ENCODE results near the gene BRD8.
A peak's percentile ranks its signal among the peaks of the same experiment; 100 is the strongest.
"Not testable (repeated sequence)": the region's sequence is repeated elsewhere in the genome, so short reads cannot be mapped to it uniquely, and the experiment has no call there.

The BRD8 gene

GRCh38 chr5:138178516-138179276 is at the start of gene BRD8, which contains the start of gene KIF20A:
BRD8 (minus strand) TSS chr5:138178630; CDS start chr5:138178614, 16 bp downstream.
KIF20A (plus strand) TSS chr5:138179112; CDS start chr5:138179681, 569 bp downstream.
- Mint-ChIP-seq H3K9me3 (no peaks in the 10 kb centered on the region), H3K4me3 (no peak within 1 kb of the TSS), H3K36me3 (peaks cover 40% of the 10 kb centered on the region), H3K4me1 (peaks cover 26% of the 10 kb centered on the region), H3K27me3 (no peaks in the 10 kb centered on the region), H3K27ac (no peak within 1 kb of the TSS)
- DNase-seq = peak; percentile 97
- CTCF ChIA-PET = interaction anchor here (0.6 to 4.0 kb wide), 10 partner anchors 10 to 369 kb away, joined by 3 to 23 read pairs (median 4); partner anchors contain the start of genes EGR1 and KDM3B

- H3K36me3 Mint-ChIP-seq = no peaks in the 10 kb centered on the region
- H3K4me3 Mint-ChIP-seq = no peak overlapping the region
- peaks cover 3% of the 10 kb centered on the region for H3K4me1 Mint-ChIP-seq
- no peak overlapping the region for H3K27ac Mint-ChIP-seq
- no peak for DNase-seq
- CTCF ChIA-PET = no interaction called here
- peaks cover 45% of the 10 kb centered on the region for H3K27me3 Mint-ChIP-seq
- peaks cover 4% of the 10 kb centered on the region for H3K9me3 Mint-ChIP-seq
Measured at GRCh38 chr5:138226910-138227309, 48.5 kb upstream of the BRD8 start.

- peaks cover 4% of the 10 kb centered on the region for H3K9me3 Mint-ChIP-seq
- no peak overlapping the region for H3K4me3 Mint-ChIP-seq
- H3K36me3 Mint-ChIP-seq = no peaks in the 10 kb centered on the region
- no peak for DNase-seq
- no peak overlapping the region for H3K27ac Mint-ChIP-seq
- H3K4me1 Mint-ChIP-seq = peaks cover 3% of the 10 kb centered on the region
- CTCF ChIA-PET = no interaction called here
- peaks cover 47% of the 10 kb centered on the region for H3K27me3 Mint-ChIP-seq
Measured at GRCh38 chr5:138224712-138225111, 46.3 kb upstream of the BRD8 start.

- Mint-ChIP-seq H3K36me3 (no peaks in the 10 kb centered on the region), H3K27ac (no peak overlapping the region), H3K4me3 (no peak overlapping the region), H3K27me3 (peaks cover 44% of the 10 kb centered on the region), H3K4me1 (peaks cover 3% of the 10 kb centered on the region), H3K9me3 (peaks cover 4% of the 10 kb centered on the region)
- DNase-seq = no peak
- CTCF ChIA-PET = interaction anchor here (0.8 to 1.7 kb wide), 4 partner anchors 18 to 179 kb away, joined by 3 to 6 read pairs (median 4); partner anchors contain the start of gene KDM3B
Measured at GRCh38 chr5:138223532-138223931, 45.1 kb upstream of the BRD8 start.

- no peak overlapping the region for H3K27ac Mint-ChIP-seq
- H3K36me3 Mint-ChIP-seq = peaks cover 5% of the 10 kb centered on the region
- H3K4me1 Mint-ChIP-seq = peaks cover 16% of the 10 kb centered on the region
- no peaks in the 10 kb centered on the region for H3K9me3 Mint-ChIP-seq
- no peak for DNase-seq
- CTCF ChIA-PET = no interaction called here
- no peak overlapping the region for H3K4me3 Mint-ChIP-seq
- H3K27me3 Mint-ChIP-seq = peaks cover 9% of the 10 kb centered on the region
Measured at GRCh38 chr5:138216799-138217198, 38.4 kb upstream of the BRD8 start.

GRCh38 chr5:138213161-138214029 is 35.0 kb upstream of the BRD8 start, which contains the start of gene CDC23:
CDC23 (minus strand) TSS chr5:138213323; CDS start chr5:138213312, 11 bp downstream.
- H3K4me3 Mint-ChIP-seq = peak within 1 kb of the TSS; percentile 100
- peak; percentile 95 for DNase-seq
- H3K27ac Mint-ChIP-seq = peak within 1 kb of the TSS; percentile 98
- CTCF ChIA-PET = interaction anchor here (0.8 to 2.6 kb wide), 3 partner anchors 130 to 179 kb away, joined by 3 to 19 read pairs (median 4); partner anchors contain the start of genes KDM3B and WNT8A
- peaks cover 25% of the 10 kb centered on the region for H3K4me1 Mint-ChIP-seq
- H3K27me3 Mint-ChIP-seq = no peaks in the 10 kb centered on the region
- peaks cover 10% of the 10 kb centered on the region for H3K36me3 Mint-ChIP-seq
- no peaks in the 10 kb centered on the region for H3K9me3 Mint-ChIP-seq

GRCh38 chr5:138212828-138213160 is 34.4 kb upstream of the BRD8 start:
- Mint-ChIP-seq H3K36me3 (peaks cover 14% of the 10 kb centered on the region), H3K4me1 (peaks cover 25% of the 10 kb centered on the region), H3K9me3 (no peaks in the 10 kb centered on the region), H3K27me3 (no peaks in the 10 kb centered on the region), H3K4me3 (peak overlapping the region; percentile 100), H3K27ac (peak overlapping the region; percentile 98)
- DNase-seq = no peak
- CTCF ChIA-PET = interaction anchor here (0.8 to 2.6 kb wide), 4 partner anchors 25 to 178 kb away, joined by 3 to 19 read pairs (median 4); partner anchors contain the start of genes KDM3B and WNT8A

GRCh38 chr5:138210985-138211384 is 32.6 kb upstream of the BRD8 start:
- CTCF ChIA-PET = no interaction called here
- Mint-ChIP-seq H3K27me3 (no peaks in the 10 kb centered on the region), H3K9me3 (no peaks in the 10 kb centered on the region), H3K4me1 (peaks cover 25% of the 10 kb centered on the region), H3K27ac (no peak overlapping the region), H3K4me3 (peak overlapping the region; percentile 53), H3K36me3 (peaks cover 14% of the 10 kb centered on the region)
- no peak for DNase-seq

GRCh38 chr5:138193859-138194258 is 15.4 kb upstream of the BRD8 start:
- H3K9me3 Mint-ChIP-seq, H3K4me1 Mint-ChIP-seq, H3K27me3 Mint-ChIP-seq, CTCF ChIA-PET, H3K4me3 Mint-ChIP-seq, DNase-seq, H3K27ac Mint-ChIP-seq: not testable (repeated sequence)
- H3K36me3 Mint-ChIP-seq = peaks cover 40% of the 10 kb centered on the region

GRCh38 chr5:138192826-138193225 is 14.4 kb upstream of the BRD8 start:
- no peak for DNase-seq
- no peak overlapping the region for H3K4me3 Mint-ChIP-seq
- peaks cover 42% of the 10 kb centered on the region for H3K36me3 Mint-ChIP-seq
- H3K4me1 Mint-ChIP-seq = no peaks in the 10 kb centered on the region
- CTCF ChIA-PET = no interaction called here
- no peaks in the 10 kb centered on the region for H3K27me3 Mint-ChIP-seq
- no peaks in the 10 kb centered on the region for H3K9me3 Mint-ChIP-seq
- no peak overlapping the region for H3K27ac Mint-ChIP-seq

GRCh38 chr5:138188626-138189025 is 10.2 kb upstream of the BRD8 start:
- H3K9me3 Mint-ChIP-seq = no peaks in the 10 kb centered on the region
- peak overlapping the region; percentile 39 for H3K27ac Mint-ChIP-seq
- no peaks in the 10 kb centered on the region for H3K27me3 Mint-ChIP-seq
- peaks cover 71% of the 10 kb centered on the region for H3K36me3 Mint-ChIP-seq
- H3K4me3 Mint-ChIP-seq = no peak overlapping the region
- no peaks in the 10 kb centered on the region for H3K4me1 Mint-ChIP-seq
- no peak for DNase-seq
- CTCF ChIA-PET = interaction anchor here (1.0 to 1.4 kb wide), 2 partner anchors 9 to 24 kb away, joined by 3 to 6 read pairs; partner anchors contain the start of gene KIF20A

- Mint-ChIP-seq H3K4me3 (no peak overlapping the region), H3K27ac (no peak overlapping the region), H3K27me3 (no peaks in the 10 kb centered on the region), H3K36me3 (peaks cover 78% of the 10 kb centered on the region), H3K9me3 (no peaks in the 10 kb centered on the region), H3K4me1 (peaks cover 3% of the 10 kb centered on the region)
- CTCF ChIA-PET = no interaction called here
- no peak for DNase-seq
Measured at GRCh38 chr5:138186002-138186447, 7.6 kb upstream of the BRD8 start.

GRCh38 chr5:138182808-138183207 is 4.4 kb upstream of the BRD8 start:
- no peak for DNase-seq
- H3K36me3 Mint-ChIP-seq = peaks cover 67% of the 10 kb centered on the region
- H3K4me1 Mint-ChIP-seq = peaks cover 19% of the 10 kb centered on the region
- no peak overlapping the region for H3K27ac Mint-ChIP-seq
- CTCF ChIA-PET = interaction anchor here (0.7 kb wide), 1 partner anchor 100 kb away, joined by 3 read pairs; no protein-coding TSS in a partner anchor
- H3K27me3 Mint-ChIP-seq = no peaks in the 10 kb centered on the region
- no peak overlapping the region for H3K4me3 Mint-ChIP-seq
- no peaks in the 10 kb centered on the region for H3K9me3 Mint-ChIP-seq

- Mint-ChIP-seq H3K9me3 (no peaks in the 10 kb centered on the region), H3K4me3 (no peak overlapping the region), H3K27ac (no peak overlapping the region), H3K27me3 (no peaks in the 10 kb centered on the region), H3K36me3 (peaks cover 51% of the 10 kb centered on the region), H3K4me1 (peaks cover 24% of the 10 kb centered on the region)
- CTCF ChIA-PET = interaction anchor here (0.6 to 4.0 kb wide), 4 partner anchors 101 to 370 kb away, joined by 3 to 23 read pairs (median 6); partner anchors contain the start of gene KDM3B
- DNase-seq = no peak
Measured at GRCh38 chr5:138180841-138181240, 2.4 kb upstream of the BRD8 start.
